AG09309 (cell line): ENCODE measurements around the gene EIF2AK3.
"Not testable (repeated sequence)": the region's sequence is repeated elsewhere in the genome, so short reads cannot be mapped to it uniquely, and the experiment has no call there.

Experiments
- DNase-seq: peaks from one replicate; pipeline ENCODE4 v3.0.0-alpha.2; 2010; ENCODE audit warnings: low read depth
- H3K4me3 ChIP-seq: 2 replicates; pipeline ENCODE4 v1.5.1; 2011; ENCODE audit warnings: mild to moderate bottlenecking, low read depth, low read length, moderate library complexity; ENCODE audit not compliant: control insufficient read depth
- CTCF ChIP-seq: IDR thresholded peaks from 2 replicates; pipeline ENCODE4 v1.5.1; 2011; ENCODE audit warnings: mild to moderate bottlenecking, low read depth, low read length, inconsistent platforms; ENCODE audit not compliant: insufficient read depth, control insufficient read depth; ENCODE audit errors: missing control alignments

Gene EIF2AK3

DNA sequence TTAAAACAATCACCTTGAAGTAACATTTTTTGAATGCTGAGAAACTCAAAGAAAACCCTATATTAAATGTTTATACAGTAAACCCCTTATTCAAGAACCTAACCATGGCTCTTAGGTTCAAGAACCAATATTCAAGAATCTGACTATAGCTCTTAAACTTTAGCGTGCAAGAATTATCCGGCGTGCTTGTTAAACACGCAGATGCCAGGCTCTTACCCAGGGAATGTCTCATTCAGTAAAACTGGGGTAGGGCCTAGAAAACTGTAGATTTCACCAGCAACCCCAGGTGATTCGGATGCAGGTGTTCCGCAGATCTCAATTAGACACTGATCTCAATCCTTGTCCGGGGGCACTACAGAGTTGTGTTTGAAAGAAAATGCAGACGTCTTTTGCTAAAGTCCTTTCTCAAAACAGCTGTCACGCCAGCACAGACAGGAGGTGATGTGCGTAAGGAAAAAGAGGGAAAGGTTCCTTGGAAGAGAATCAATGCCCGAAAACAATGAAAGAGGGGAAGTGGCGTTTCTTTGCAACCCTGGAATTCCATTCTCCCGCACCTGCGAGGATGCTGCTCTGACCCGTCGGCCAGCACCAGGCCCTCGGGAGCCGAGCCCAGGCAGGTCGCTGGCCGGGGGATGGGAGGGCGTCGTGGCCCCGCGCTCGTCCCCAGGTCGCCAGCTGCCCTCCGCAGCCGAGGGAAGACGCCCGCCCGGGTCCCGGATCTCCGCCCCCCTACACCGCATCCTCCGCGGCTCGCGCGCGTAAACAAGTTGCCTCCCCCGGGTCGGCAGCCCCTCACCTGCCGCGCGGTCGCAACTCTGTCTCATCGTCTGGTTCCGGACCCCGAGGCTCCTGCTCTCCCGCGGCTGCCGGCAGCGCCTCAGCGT lies 851 bp downstream of the EIF2AK3 start:
- DNase-seq = peak; percentile 16
- peak overlapping the region; percentile 83 for H3K4me3 ChIP-seq
- TF ChIP-seq CTCF = no peak

- no peak overlapping the region for H3K4me3 ChIP-seq
- TF ChIP-seq CTCF = no peak
- DNase-seq = no peak
Observed at GRCh38 chr2:88624477-88624876, 2.8 kb downstream of the EIF2AK3 start.

DNA sequence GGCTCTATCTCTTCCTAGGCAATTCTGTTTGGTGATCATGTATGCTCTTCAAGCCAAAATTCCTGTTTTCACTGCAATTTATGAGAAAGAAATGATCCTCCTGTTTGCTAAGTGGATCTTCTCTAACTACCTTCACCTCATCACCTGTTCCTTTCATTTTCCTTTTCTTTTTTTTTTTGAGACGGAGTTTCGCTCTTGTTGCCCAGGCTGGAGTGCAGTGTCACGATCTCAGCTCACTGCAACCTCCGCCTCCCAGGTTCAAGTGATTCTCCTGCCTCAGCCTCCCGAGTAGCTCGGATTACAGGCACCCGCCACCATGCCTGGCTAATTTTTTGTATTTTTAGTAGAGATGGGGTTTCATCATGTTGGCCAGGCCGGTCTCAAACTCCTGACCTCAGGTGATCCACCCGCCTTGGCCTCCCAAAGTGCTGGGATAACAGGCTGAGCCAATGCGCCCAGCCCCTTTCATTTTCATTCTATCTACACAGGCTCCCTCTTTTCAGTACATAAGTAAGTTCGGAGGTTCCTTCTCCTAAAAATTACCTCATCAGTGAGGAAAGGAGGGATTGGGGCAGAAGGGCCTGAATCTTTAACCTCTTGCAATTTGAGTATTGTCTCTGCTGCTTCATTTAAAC lies 3.3 kb downstream of the EIF2AK3 start:
- DNase-seq, H3K4me3 ChIP-seq: not testable (repeated sequence)

GRCh38 chr2:88622307-88622706 lies 5.0 kb downstream of the EIF2AK3 start:
- no peak for DNase-seq
- H3K4me3 ChIP-seq = no peak overlapping the region
- no peak for TF ChIP-seq CTCF

DNA sequence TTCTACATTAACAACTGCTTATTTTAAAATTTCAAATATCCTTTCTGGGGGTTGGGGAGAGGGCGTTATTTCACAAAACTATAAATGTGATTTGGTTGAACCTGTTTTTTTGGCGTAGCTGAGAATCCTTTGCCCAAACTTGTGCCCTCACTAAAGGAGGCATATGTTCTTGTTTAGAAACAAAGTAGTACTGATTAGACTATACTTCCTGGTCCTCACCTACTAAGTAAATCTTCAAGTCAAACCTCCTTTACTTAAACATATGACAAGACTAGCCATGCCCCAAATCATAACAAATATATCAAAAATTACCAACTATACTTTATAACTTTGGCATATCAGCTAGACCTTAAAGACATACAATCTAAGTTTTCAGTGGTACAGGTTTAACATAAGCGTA lies 5.8 kb downstream of the EIF2AK3 start:
- H3K4me3 ChIP-seq = no peak overlapping the region
- DNase-seq = no peak
- TF ChIP-seq CTCF = no peak

DNA sequence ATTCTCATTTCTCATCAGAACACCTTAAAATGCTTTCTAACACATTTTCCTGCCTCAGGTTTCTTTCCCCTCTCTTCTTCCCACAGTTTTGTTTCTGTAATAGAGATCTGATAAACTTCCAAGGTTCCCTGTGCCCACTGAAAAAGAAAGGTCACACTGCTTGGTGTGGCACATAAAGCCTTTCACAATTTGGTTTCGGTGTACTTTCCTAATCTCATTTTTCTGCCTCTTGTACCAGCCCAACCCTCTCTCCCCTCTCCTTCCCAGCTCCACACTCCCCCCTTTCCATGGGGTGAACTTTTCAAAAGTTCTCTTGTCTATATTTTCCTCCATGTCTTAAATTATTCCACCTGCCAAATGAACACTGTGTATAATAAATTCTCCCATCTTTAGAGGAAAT lies 7.2 kb downstream of the EIF2AK3 start:
- no peak for TF ChIP-seq CTCF
- no peak for DNase-seq
- H3K4me3 ChIP-seq = no peak overlapping the region

DNA sequence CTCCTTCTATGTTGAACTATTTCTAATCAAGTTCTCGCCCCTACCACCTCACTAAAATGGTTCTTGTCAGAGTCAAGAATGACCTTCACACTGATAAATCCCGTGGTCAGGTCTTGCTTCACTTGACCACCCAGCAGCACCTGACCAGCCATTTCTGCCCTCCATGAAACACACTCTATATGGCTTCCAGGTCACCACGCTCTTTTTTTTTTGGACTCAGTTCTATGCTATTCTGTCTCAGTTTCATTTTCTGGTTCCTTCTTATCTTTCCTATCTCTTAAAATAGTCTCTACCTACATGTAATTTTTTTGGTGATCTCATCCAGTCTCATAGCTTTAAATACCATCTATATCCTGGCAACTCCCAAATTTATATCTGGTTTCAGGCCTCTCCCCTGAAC lies 11.4 kb downstream of the EIF2AK3 start:
- no peak for TF ChIP-seq CTCF
- DNase-seq = no peak
- no peak overlapping the region for H3K4me3 ChIP-seq
